ENCODE data around the gene NDUFB10.
"Not testable (repeated sequence)": the region's sequence is repeated elsewhere in the genome, so short reads cannot be mapped to it uniquely, and the experiment has no call there.

Gene NDUFB10
- total RNA-seq, result 46.7 to 57.0 (median 54.9) reads per million in 4 experiments

DNA sequence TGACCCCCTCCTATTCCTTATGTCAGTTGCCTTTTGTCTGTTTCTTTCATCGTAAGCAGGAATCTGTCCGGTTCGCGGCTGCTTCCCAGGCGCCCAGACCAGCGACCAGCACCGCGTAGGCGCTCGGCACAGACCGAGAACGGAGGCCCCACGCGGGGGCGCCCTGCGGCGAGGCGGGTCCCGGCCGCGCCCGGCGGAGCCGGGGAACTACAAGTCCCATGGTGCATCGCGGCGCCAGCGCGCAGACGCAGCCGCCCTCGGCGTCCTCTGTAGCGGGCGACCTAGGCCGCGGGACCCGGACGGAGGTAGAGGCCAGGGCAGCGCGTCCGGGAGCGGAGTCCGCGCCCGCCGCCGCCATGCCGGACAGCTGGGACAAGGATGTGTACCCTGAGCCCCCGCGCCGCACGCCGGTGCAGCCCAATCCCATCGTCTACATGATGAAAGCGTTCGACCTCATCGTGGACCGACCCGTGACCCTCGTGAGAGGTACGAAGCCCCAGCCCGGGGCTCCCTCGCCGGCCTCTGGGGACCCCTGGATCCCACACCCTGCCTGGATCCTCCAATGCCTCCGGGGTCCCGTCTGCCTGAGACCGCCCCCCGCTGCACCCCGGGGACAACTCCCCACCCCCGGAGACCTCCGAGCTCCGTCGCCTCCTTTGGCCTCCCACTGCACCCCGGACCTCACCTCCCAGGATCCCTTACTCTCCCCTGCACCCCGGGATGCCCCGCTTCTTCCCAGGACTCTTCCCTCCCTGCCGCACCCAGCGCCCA is at the start of gene NDUFB10:
TSS of gene NDUFB10 (plus strand) at position 270 of the 771 bp plus-strand sequence. CDS start at position 357, 87 bp downstream.
- peak; percentile 84 for DNase-seq

DNA sequence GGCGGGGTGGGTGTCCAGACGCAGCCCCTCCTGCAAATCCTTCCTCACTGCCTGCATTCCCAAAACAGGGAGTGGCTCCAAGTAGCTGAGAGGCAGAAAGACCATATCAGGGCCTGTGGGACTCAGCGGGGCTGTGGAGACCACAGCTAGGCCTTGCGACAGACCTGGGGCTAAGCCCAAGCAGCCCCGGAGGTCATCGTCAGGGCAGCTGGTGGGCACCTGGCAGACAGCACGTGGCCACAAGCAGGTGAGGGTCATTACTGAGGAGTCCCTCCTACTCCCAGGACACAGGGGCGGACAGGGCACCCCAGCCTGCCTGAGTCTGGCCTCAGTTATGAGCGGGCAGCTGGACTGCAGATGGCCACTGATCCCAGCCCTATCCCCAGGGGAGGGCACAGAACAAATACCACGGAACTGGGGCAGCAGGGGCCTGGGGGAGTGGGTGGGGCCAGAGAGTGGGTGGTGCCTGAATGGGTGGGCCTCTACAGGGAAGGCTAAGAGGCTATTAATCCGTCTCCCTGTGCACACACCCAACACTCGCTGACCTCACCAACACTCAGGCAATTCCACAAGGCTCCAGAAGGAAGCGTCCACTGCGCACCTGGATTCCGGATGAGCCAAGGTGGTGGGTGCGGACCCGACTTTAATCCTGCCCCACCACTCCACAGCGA is 49.6 kb upstream of the NDUFB10 start:
- DNase-seq, result no peak

DNA sequence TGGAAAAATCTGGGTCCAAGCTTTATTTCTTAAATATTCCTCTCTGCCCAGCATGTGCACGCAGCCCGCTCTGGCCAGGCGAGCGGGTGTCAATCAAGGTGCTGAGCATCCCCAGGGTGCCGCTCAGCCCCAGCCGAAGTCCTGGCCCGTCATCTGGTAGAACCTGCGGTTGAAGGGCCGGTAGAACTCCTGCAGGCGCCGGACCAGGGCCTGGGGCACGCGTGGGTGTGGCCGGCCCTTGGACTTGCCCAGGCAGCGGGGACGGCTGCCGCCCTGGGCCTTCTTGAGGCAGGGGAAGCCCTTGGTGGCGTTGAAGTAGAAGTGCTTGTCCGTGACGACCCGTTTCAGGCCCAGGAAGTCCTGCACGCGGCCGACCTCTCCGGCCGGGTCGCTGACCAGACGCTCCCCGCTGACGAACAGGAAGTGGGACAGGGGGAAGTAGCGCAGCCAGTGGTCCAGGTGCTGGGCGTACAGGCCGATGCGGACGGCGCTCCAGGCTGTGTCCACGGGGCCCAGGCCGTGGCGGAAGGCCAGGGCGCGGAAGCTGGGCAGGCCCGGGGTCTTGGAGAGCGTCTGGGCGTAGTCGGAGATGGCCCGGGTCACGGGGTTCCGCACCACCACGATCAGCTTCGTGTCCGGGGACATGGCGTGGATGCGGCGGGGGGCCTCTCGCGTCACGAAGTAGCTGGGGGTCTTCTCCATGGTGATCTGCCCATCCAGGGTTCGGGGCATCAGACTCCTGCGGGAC is 47.7 kb upstream of the NDUFB10 start:
- DNase-seq, result no peak

DNA sequence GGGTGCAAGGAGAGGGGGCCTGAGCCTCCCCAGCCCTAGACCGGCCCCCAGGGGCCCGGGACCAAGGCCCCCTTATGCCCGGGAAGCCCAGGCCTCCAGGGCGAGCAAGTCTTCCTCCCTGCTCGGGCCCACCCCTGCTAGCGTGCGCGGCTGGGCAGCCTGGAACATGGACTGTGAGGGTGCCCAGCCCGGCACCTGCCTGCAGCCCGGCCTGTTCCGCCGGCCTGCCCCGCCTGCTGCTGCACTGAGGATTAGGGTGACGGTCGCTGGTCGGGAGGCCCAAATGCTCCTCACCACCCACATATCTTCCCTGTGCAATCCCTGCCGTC is 47.2 kb upstream of the NDUFB10 start:
- no peak for DNase-seq

DNA sequence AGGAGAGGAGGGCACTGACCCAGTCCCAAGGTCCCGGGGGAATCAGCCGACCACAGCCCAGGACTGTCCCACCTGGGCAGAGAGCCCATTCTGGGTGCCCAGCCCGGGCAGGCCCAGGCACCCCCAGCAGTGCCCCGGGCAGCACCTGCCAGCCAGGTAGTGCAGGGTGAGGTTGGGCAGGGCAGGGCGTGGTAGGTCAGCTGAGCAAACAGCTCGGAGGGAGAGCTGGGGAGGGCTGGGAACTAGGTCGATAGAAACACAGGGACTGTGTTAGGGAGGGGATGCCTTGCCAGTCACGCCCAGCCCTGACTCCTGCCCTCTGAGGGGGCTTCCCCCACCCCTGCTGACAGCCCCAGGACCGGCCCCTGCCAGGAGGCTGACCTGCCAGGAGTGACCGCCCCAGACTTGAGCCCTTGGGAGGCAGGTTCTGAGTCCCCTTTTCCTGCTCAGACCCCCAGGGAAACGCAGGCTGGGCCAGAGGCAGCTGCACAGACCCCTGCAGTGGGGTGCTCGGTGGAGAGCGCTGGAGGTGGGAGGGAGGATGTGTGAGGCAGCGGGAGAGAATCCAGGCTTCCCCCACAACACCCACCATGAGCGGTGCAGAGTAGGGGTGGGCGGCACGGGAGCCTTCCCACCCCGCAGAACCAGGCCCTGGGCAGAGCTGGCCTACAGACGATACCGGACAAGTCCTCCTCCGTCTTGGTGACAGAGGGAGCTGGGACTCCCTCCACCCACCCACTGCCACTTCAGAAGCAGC is 45.8 kb upstream of the NDUFB10 start:
- no peak for DNase-seq

DNA sequence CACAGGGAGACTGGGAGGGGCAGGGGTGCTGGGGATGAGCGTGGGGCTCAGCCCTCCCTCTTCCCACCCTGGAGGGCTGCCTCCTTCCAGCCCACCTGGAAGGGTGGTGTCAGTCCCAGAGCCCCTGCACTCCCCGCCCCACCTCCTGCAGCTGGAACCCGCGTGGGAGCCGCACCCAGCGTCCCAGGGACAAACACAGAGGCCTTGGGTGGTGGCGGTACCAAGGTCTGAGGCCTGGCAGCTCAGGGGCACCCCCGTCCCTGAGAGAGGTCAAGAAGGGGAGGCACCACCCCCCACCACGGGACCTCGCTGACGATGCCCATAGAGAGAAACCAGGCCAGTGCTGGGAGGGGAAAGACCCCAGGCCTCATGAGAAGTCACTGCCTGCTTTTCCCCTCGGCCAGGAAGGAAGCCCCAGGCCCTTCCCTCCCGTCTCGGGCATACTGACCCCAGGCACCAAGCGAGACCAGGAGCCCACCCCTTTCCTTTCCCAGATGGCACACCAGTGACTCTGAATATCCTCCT is 45.2 kb upstream of the NDUFB10 start:
- DNase-seq, result no peak

DNA sequence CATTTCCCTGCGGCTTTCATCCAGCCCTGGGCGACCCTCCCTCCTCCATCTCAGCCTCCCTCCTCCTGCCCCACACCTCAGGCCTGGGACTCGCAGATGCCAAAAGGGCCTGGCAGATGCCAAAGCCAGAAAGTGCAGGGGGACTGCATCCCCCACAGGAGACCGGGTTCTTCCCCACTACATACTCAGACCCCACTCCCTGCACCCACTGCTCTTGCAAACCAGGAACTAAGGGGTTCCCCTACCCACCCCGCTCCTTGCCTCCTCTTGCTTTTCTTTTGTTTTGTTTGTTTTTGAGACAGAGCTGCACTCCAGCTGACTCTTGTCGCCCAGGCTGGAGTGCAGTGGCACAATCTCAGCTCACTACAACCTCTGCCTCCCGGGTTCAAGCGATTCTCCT is 44.4 kb upstream of the NDUFB10 start:
- DNase-seq, result no peak

DNA sequence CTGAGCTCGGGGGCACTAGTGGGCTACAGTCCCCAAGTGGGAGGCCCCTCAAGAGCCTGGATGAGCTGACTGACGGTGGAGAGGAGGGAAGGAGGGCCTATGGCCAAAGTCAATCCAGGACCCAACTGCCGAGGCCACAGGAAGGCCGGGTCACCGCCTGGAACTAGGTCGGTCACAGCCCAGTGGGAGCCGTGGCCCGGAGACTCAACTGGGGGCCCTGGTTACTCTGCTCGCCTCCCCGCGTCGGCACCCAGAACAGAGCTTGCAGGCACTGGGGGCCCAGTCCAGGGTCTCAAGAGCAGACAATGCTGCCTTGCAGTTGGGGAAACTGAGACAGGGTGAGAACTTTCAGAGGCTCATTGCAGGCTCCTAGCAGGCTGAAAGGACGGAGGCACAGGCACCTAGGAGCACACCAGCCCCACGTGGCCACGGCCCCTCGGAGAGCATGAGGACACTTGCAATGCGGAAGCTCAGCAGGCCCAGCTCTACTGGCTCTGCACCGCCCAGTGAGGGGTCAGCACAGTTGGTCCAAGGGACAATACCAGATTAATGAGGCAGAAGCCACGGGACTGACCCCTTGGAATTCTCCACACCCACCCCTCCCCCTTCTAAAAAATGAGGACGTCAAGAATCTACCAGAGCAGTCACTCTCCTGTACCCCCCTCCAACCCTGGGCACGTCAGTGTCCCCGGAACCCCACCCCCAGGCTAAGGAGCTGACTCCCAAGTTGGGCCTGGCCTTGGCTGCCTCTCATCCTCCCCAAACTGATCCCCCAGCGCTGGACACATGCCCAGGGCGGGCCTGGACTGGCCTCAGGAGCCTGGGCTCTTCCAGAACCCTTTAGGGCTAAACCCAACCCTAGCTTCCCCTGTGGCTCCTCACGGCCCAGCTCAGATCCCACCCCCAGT is 43.4 kb upstream of the NDUFB10 start:
- DNase-seq, result no peak

DNA sequence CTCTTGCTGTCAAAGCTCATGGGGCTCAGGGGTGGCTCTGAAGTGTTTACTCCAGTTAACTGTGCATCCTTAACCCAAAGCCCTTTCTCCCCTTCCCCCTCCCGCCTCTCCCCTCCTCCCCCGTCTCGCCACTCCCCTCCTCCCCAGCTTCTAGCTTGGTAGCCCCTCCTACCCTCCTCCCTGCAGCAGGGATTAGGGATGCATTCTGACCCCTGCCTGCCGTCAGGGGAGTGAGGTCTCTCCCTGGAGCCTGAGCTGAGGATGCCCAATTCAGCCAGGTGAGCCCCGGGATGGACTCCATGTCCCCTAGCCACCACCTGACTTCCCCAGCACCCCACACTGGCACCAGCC is 42.7 kb upstream of the NDUFB10 start:
- no peak for DNase-seq

DNA sequence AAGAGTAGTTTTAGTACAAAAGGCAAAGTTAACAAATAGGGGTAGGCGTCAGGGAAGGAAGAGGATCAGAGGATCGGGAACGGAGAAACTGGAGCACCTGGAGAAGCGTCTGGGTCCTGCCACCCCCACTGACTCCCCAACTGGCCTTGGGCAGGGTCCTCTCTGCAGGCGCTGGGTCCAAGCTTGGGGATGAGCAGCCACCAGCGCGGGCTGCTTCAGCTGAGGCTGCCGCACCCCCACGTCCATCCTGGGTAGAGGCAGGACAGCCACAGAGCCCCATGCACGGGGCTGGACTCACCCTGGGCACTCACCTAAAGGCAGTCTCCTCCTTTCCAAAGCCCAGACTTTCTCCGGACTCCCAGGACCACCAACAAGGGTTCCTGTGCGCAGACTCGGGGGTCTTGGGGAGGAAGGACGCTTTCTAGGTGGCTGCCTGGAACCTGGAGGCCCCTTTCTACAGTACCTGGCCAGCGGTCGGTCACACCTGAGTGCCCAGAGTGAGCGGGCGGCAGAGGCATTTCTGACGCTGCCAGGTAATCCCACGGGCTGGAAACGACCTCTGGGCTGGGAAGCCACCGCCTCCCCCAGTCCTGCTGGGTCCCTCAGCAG is 42.2 kb upstream of the NDUFB10 start:
- no peak for DNase-seq

DNA sequence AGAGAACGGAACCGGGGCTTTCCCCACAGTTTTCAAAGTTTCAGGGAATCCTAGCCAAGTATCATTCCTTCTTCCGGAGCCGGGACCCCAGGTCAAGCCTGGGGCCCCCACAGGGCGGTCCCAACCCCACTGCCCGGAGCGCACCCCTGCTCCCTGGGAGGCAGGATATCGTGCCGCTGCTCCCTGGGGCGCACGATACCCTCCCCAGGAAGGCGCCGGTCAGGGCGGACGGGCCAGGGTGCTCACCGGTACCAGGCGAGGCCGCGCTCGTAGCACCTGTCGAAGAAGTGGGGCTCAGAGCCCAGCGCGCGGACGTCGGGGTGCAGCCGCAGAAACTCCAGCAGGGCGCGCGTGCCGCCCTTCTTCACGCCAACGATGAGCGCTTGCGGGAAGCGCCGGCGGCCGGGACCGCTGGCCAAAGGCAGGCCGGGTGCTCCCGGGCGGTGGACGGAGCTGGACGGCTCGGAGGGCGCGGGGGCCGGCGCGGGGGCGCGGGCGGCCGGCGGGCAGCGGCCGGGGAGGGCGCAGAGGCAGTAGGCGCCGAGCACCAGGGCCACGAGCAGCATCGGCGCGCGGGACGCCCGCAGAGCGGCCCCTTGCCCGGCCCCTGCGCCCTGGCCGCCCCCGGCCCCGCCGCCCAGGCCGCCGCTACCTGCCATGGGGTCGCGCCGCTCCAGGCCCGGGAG is 41.5 kb upstream of the NDUFB10 start:
- no peak for DNase-seq

DNA sequence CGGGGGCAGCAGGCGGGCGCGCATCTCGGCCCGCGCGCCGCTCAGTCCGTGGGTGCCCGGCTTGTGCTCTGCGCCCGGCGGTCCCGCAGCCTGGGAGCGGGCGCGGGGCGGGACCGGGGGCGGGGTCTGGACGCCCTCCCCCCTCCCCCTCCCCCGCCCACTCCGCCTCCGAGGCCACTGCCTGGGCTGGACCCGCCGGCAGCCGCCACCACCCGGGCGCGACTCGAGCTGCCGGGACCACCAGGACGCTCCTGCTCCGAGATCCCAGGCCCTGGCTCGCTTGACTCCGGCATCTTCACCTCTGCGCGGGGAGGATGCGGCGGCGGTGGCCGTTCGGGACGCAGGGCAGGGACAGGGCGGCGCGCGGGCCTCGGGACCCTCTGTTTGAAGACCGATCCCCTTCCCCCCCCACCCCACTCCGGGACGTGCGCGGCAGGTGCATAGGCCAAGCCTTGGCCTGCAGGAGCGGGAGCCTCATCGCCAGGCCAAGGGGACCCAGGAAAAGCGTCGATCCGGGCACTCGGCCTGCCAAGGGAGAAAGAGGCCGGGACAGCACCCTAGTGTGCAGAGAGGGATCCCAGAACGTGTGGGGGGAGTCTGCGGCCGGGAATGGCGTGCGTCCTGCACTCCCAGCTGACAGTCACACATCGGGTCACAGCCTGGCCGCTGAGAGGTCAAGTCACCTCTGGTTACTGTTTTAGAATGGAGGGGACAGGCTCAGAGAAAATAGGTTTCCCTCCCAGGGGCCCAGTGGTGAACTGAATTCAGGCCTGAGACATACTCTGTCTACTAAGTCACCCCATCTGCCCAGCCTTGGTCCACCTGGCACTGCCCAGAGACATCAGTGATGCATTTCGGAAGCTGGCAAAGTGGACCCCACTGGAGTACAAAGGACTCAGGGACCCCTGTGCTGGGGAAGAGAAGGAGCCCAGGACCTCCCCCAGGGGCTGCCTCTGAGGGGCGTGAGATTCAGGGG is 40.7 kb upstream of the NDUFB10 start, which contains the start of gene HS3ST6:
TSS of gene HS3ST6 (minus strand) at position 65 of the 976 bp plus-strand sequence. CDS start 92 bp downstream, outside the sequence.
- DNase-seq, result no peak

DNA sequence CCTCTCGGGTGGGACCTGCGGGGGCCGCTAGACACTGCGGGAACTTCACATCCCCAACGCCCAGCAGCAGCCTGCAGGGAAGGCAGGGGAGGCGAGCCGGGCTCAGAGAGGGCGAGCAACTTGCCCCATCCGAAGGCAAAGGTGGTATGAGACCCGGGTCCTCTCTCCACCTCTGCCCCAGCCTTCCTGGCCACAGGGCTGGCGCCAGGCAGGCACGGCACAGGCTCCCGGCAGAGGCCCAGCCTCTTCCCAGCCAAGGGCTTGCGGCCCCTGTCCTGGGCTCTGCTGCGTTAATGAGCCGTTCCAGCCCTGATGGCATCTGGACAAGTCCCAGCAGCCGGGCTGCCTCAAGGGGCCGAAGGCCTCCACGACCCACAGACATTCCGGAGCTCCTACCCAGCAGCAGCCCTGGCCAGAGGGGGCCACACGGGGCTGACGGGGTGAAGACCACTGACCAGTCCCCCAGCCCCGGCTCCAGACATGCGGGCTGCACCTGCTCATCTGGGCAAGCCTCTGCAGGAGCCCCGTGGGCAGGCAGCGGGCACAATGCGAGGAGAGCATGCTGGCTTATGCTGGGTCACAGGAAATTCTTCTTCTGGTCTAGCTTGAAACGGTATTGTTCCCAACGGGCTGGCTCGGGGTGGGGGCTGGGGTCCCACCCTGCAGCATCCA is 39.9 kb upstream of the NDUFB10 start:
- DNase-seq, result no peak

DNA sequence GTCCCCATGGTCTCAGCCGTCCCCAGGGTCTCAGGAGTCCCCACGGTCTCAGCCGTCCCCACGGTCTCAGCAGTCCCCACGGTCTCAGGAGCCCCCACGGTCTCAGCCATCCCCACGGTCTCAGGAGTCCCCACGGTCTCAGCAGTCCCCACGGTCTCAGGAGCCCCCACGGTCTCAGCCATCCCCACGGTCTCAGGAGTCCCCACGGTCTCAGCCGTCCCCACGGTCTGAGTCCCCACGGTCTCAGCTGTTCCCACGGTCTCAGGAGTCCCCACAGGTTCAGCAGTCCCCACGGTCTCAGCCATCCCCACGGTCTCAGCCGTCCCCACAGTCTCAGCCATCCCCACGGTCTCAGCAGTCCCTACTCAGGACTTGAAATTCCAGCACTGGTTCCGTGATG is 39.2 kb upstream of the NDUFB10 start:
- DNase-seq, result not testable (repeated sequence)

DNA sequence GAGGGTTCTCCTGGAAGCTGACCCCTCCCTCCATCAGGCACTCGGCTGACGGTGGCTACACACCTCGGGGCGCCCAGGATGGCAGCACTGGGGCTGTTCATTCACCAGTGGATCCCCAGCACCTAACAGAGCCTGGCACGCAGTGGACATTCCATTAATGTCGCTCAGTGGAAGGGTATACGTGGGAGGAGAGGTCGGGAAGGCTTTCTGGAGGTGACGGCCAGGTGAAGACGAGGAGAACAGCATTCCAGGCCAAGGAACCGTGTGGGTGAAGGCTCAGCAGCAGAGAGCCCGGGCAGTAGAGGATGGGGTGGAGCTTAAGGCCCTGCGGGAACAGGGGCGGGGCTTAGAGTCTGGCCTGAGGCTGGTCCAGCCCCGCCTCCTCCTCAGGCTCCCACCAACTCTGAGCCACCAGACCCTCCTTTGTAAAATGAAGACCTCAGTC is 38.6 kb upstream of the NDUFB10 start:
- no peak for DNase-seq

DNA sequence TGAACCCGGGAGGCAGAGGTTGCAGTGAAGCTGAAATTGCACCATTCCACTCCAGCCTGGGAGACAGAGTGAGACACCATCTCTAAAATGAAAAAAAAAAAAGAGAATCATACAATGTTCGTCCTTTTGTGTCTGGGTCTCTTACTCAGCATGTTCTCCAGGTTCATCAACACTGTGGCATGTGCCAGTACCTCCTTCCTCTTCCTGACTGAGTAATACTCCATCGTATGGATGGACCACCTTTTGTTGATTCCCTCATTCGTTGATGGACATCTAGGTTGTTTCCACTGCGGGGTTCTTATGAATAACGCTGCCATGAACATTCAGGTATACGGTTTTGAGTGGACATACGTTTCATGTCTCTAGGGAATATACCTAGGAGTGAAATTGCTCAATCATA is 37.0 kb upstream of the NDUFB10 start:
- DNase-seq, result no peak

DNA sequence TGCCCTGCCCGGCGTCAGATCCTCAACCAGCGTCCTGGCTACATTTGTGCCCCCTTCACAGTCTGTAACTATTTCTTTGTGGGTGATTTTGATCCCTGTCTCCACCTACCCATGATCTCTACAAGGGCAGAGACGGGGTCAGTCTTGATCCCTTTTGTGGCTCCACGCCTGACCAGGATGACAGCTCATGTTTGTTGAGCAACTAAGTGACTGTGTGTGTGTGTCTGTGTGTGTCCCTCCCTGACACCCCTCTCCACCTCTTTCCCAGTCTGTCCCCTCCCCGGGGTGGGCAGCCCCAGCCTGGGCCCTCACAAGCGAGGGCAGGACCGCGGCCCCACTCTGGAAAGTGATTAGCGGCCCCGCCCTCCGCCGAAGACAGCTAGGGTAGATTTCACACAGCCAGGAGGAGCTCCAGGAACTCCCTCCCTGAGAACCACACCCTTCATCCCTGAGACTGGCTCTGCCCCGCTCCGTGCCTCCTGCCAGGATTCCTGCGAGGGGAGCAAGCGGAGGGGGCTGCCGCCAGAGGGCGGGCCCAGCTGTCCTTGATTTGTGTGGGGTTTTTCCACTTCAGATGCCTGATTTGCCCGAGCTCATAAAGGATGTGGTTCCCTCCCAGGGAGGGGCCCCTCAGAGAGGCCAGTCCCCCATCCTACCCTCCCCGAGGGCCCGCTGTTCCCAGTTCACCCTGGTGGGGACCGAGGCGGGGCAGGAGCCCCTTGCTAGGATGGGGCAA is 35.9 kb upstream of the NDUFB10 start:
- DNase-seq, result no peak

DNA sequence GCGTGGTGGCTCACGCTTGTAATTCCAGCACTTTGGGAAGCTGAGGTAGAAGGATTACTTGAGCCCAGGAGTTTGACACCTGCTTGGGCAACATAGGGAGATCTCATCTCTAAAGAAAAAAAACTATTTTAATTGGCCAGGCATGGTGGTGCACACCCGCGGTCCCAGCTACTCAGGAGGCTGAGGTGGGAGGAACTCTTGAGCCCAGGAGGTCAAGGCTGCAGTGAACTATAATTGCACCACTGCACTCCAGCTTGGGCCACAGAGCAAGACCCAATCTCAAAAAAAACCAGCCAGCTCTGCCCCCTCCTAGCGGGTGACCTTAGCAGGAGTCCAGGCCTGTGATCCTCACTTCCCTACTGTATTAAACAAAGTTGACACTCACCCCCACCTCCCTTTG is 35.2 kb upstream of the NDUFB10 start:
- no peak for DNase-seq

Data from effector CD8-positive, alpha-beta T cell (primary cell).